GM12878 (cell line): ENCODE results near the gene GALNT3. TPM values are rescaled to one million over a fixed set of nuclear protein-coding genes. Genes with fewer than 3 reads are reported as not detected.

ENCODE experiments used
- ATAC-seq: fragments of 200-7000 bp; cut with Tn5 transposase; 3 replicates; pipeline ENCODE4 v1.9.1; 2020; ENCODE audit warnings: mild to moderate bottlenecking, moderate library complexity
- BruUV-seq: library from RNA; stranded (reverse); fragments of 400-500 nt; replicated peaks from 2 replicates; lab custom pipeline; 2021; lab: Mats Ljungman, UMichigan
- CTCF ChIA-PET: fragments of 300-600 bp; sonication (Branson Sonifier 250); formaldehyde crosslinking; extraction: SDS; loops from one replicate; lab custom pipeline; 2021; ENCODE audit warnings: inconsistent platforms; lab: Yijun Ruan, JAX
- POLR2A ChIA-PET: fragments of 350-600 bp; formaldehyde crosslinking; extraction: SDS; loops from one replicate; lab custom pipeline; 2021; ENCODE audit warnings: inconsistent platforms; lab: Charles Lee
- RAD21 ChIA-PET: fragments of 300-600 bp; sonication (Branson Sonifier 250); formaldehyde crosslinking; loops from one replicate; lab custom pipeline; 2023; ENCODE audit warnings: antibody characterized with exemption; ENCODE audit not compliant: unreplicated experiment; lab: Charles Lee
- SMC1A ChIA-PET: fragments of 300-600 bp; sonication (Branson Sonifier 250); formaldehyde crosslinking; loops from one replicate; lab custom pipeline; 2023; ENCODE audit not compliant: unreplicated experiment, uncharacterized antibody; lab: Charles Lee
- DNase-seq: peaks from one replicate; pipeline ENCODE4 v3.0.0-alpha.2; 2011; ENCODE audit warnings: low read depth, low spot score
- FAIRE-seq: peaks from 3 replicates; lab custom pipeline; 2011; peaks lifted over from hg19 to GRCh38; lab: Jason Lieb, UNC
- H2AFZ ChIP-seq: 2 replicates; pipeline ENCODE4 v1.6.0; 2011; ENCODE audit warnings: low read depth, low read length, control low read depth; ENCODE audit not compliant: control insufficient read depth
- H3K27ac ChIP-seq: 2 replicates; pipeline ENCODE4 v1.5.1; 2011; ENCODE audit warnings: control low read depth; ENCODE audit not compliant: control insufficient read depth, insufficient read depth
- H3K27me3 ChIP-seq, 2 experiments: replicated peaks in 1 of 2; 2 replicates each; pipeline versions ENCODE4 v1.6.0 to v1.6.1; 2011; ENCODE audit warnings: low read length in 1 of 2; ENCODE audit not compliant: control insufficient read depth in 2 of 2, insufficient read depth in 2 of 2
- H3K36me3 ChIP-seq, 2 experiments: 2 replicates each; pipeline ENCODE4 v1.5.1; 2011; ENCODE audit warnings: low read length in 1 of 2; ENCODE audit not compliant: control insufficient read depth in 2 of 2, insufficient read depth in 2 of 2
- H3K4me1 ChIP-seq: 2 replicates; pipeline ENCODE4 v1.6.1; 2011; ENCODE audit warnings: mild to moderate bottlenecking, low read length, moderate library complexity, mixed read lengths; ENCODE audit not compliant: control insufficient read depth, insufficient read depth
- H3K4me2 ChIP-seq: 2 replicates; pipeline ENCODE4 v1.6.0; 2011; ENCODE audit warnings: control low read depth; ENCODE audit not compliant: control insufficient read depth, insufficient read depth
- H3K4me3 ChIP-seq: fragments of 200-600 bp; sonication (generic); 2 replicates; pipeline ENCODE4 v1.5.1; 2016
- H3K79me2 ChIP-seq: 2 replicates; pipeline ENCODE4 v1.6.0; 2011; ENCODE audit warnings: low read length; ENCODE audit not compliant: control insufficient read depth, insufficient read depth
- H3K9ac ChIP-seq: 2 replicates; pipeline ENCODE4 v1.8.0; 2011; ENCODE audit warnings: low read length, control low read depth, mixed read lengths; ENCODE audit not compliant: control insufficient read depth, insufficient read depth
- H3K9me3 ChIP-seq: replicated peaks from 3 replicates; pipeline ENCODE4 v1.5.1; 2011; ENCODE audit warnings: mild to moderate bottlenecking, low read length; ENCODE audit not compliant: control insufficient read depth, insufficient read depth
- H4K20me1 ChIP-seq: 2 replicates; pipeline ENCODE4 v1.6.0; 2011; ENCODE audit not compliant: control insufficient read depth, insufficient read depth
- BHLHE40 ChIP-seq, 2 experiments: fragments of 450-650 bp in 1 of 2; IDR thresholded peaks; 2 replicates each; pipeline ENCODE4 v1.6.1; 2011 to 2017; ENCODE audit warnings: low read depth in 2 of 2, borderline replicate concordance in 1 of 2, improper control_type of control experiment in 1 of 2, low read length in 1 of 2, mild to moderate bottlenecking in 1 of 2
- IKZF1 ChIP-seq: fragments of 450-650 bp; conservative IDR thresholded peaks from 2 replicates; pipeline ENCODE4 v1.6.1; 2017; ENCODE audit warnings: antibody characterized with exemption, mild to moderate bottlenecking
- PML ChIP-seq: IDR thresholded peaks from 2 replicates; pipeline ENCODE4 v1.6.1; 2012; ENCODE audit warnings: low read length, inconsistent platforms
- POU2F2 ChIP-seq: IDR thresholded peaks from 3 replicates; pipeline ENCODE4 v1.6.1; 2011; ENCODE audit warnings: low read depth, mild to moderate bottlenecking, low read length, borderline replicate concordance
- YY1 ChIP-seq: IDR thresholded peaks from 2 replicates; pipeline ENCODE4 v1.6.1; 2011; ENCODE audit warnings: low read depth, mild to moderate bottlenecking, low read length
- WGBS: methylation state at CpG from one replicate; pipeline ENCODE4 v1.1.6; 2016; ENCODE audit warnings: low lambda C conversion rate; ENCODE audit not compliant: insufficient replicate concordance, insufficient coverage; ENCODE audit errors: missing lambda C conversion rate; 5-methylcytosine and 5-hydroxymethylcytosine counted together
- in situ Hi-C: fragments of 300-500 bp; cut with MboI; formaldehyde crosslinking; loops from 9 replicates; pipeline ENCODE4 v1.14.3; 2018; ENCODE audit warnings: mixed read lengths
- intact Hi-C: fragments of 100-400 bp; cut with micrococcal nuclease; formaldehyde crosslinking; loops from one replicate; pipeline ENCODE4 v1.14.2; 2022; ENCODE audit not compliant: unreplicated experiment
- polyA plus RNA-seq, 11 experiments: library from polyadenylated mRNA; depleted of rRNA in 4 of 11; unstranded in 6 of 11; stranded (reverse) in 5 of 11; fragments of >200 nt; fragmentation: Nextera tagmentation in 4 of 11; fragmentation: Illumina TruSeq in 1 of 11; extraction: Ambion mirVana in 4 of 11; extraction: Trizol in 1 of 11; gene quantifications; 1 replicate in 1 of 11; 2 replicates in 10 of 11; pipeline versions ENCODE4 v1.2.1 to v1.2.3, GENCODE V29; 2011 to 2016; ENCODE audit warnings: inconsistent platforms in 2 of 11, missing spikeins in 2 of 11, low read depth in 1 of 11
- total RNA-seq, 4 experiments: library from RNA; depleted of rRNA in 3 of 4; stranded (reverse); fragments of >200 nt in 3 of 4; fragmentation: Illumina TruSeq in 1 of 4; extraction: Trizol in 1 of 4; gene quantifications; 2 replicates each; pipeline versions ENCODE4 v1.2.1 to v1.2.3, GENCODE V29; 2013 to 2021
- TF ChIP-seq, protein P1 (sequence below): fragments of 450-650 bp; IDR thresholded peaks from 2 replicates; pipeline ENCODE4 v1.6.1; 2018; ENCODE audit warnings: borderline replicate concordance, mild to moderate bottlenecking; ENCODE audit not compliant: partially characterized antibody
- TF ChIP-seq, protein P2 (sequence below): fragments of 450-650 bp; IDR thresholded peaks from 2 replicates; pipeline ENCODE4 v1.6.1; 2016; ENCODE audit warnings: mild to moderate bottlenecking

Gene GALNT3
- total and polyA plus RNA-seq, 10 of the 15 experiments (the other 5 are each of a cell fraction or from before 2014, with no cell fraction given): 0.53 to 3.7 (median 1.1) TPM

- in situ Hi-C loops (no loop called here), intact Hi-C loops (no loop called here)
Measured at GRCh38 chr2:165796129-165796528, 2.1 kb upstream of the GALNT3 start.

More at GRCh38 chr2:165796129-165796528, 2.1 kb upstream of the GALNT3 start:
- Histone ChIP-seq H3K9ac (no peak overlapping the region), H3K9me3 (no peaks in the 10 kb centered on the region), H3K4me3 (no peak overlapping the region), H3K27ac (no peak overlapping the region), H2AFZ (no peak overlapping the region), H3K4me2 (no peak overlapping the region), H3K27me3 (peaks cover 0 to 13% of the 10 kb centered on the region in 2 experiments; a peak in 3 of 4 replicates), H3K36me3 (no peaks in the 10 kb centered on the region), H4K20me1 (no peaks in the 10 kb centered on the region), H3K4me1 (peaks cover 6% of the 10 kb centered on the region), H3K79me2 (no peaks in the 10 kb centered on the region)
- RAD21 ChIA-PET: no interaction called here
- CTCF ChIA-PET: no interaction called here
- ATAC-seq (no peak), DNase-seq (no peak), FAIRE-seq (no peak)
- no TSS peak for BruUV-seq
- SMC1A ChIA-PET: interaction anchor here (1.2 kb wide), 1 partner anchor 346 kb away, joined by 3 read pairs; no protein-coding TSS in a partner anchor
- WGBS: 92% methylated on average over 1 of the region's 1 CpG
- POLR2A ChIA-PET: no interaction called here
- TF ChIP-seq BHLHE40 (IDR thresholded peaks at IDR 0.05; ENCODE audit: borderline replicate concordance in 1 of 2, low read depth in 2 of 2, low read length in 1 of 2) (no peak), PML (no peak), IKZF1 (no peak), YY1 (no peak), POU2F2 (no peak)
- TF ChIP-seq, protein P1, sequence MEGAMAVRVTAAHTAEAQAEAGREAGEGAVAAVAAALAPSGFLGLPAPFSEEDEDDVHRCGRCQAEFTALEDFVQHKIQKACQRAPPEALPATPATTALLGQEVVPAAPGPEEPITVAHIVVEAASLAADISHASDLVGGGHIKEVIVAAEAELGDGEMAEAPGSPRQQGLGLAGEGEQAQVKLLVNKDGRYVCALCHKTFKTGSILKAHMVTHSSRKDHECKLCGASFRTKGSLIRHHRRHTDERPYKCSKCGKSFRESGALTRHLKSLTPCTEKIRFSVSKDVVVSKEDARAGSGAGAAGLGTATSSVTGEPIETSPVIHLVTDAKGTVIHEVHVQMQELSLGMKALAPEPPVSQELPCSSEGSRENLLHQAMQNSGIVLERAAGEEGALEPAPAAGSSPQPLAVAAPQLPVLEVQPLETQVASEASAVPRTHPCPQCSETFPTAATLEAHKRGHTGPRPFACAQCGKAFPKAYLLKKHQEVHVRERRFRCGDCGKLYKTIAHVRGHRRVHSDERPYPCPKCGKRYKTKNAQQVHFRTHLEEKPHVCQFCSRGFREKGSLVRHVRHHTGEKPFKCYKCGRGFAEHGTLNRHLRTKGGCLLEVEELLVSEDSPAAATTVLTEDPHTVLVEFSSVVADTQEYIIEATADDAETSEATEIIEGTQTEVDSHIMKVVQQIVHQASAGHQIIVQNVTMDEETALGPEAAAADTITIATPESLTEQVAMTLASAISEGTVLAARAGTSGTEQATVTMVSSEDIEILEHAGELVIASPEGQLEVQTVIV: no peak
- TF ChIP-seq, protein P2, sequence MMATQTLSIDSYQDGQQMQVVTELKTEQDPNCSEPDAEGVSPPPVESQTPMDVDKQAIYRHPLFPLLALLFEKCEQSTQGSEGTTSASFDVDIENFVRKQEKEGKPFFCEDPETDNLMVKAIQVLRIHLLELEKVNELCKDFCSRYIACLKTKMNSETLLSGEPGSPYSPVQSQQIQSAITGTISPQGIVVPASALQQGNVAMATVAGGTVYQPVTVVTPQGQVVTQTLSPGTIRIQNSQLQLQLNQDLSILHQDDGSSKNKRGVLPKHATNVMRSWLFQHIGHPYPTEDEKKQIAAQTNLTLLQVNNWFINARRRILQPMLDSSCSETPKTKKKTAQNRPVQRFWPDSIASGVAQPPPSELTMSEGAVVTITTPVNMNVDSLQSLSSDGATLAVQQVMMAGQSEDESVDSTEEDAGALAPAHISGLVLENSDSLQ: no peak
